Measurements from ENCODE around the gene CNGB1. TPM values are rescaled to one million over a fixed set of nuclear protein-coding genes. Genes with fewer than 3 reads are reported as not detected.

Gene CNGB1
- polyA plus RNA-seq, 1 of the 3 experiments (the other 2 are of a cell fraction): 0.05 TPM

DNA sequence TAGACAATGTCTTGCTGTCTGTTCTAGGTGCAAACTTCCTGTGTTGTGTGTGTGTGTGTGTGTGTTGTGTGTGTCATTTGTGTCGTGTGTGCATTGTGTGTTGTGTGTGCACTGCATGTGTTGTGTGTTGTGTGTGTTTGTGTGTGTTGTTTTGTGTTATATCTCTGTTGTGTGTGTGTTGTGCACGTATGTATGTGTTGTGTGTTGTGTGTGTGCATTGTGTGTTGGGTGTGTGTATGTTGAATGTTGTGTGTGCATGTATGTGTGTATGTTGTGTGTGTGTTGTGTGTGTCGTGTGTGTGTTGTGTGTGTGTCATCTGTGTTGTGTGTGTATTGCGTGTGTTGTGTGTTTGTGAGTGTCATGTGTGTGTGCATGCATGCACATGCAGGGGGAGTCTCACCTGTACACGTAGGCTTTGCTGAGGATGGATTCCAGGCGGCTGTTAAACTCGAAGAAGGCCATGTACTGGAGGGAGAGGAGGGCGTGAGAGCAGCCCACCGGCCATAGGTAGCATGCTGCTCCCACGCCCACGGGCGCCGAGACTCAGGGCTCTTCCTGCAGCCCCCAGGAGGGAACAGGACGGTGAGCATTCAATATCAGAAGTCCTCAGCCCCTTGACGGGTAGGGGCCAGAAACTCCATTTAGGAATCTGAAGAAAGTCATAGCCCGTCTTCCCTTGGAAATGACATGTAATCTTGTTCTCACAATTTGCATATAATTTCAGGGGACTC lies 58.2 kb downstream of the CNGB1 start:
- ChIA-PET POLR2A (no interaction called here), CTCF (interaction anchor here (0.6 kb wide), 1 partner anchor 335 kb away, joined by 3 read pairs; no protein-coding TSS in a partner anchor)
- DNase-seq: no peak
- Histone ChIP-seq H3K27ac (ENCODE audit: low read depth in 2 of 2, low read length in 1 of 2) (no peak overlapping the region), H3K27me3 (ENCODE audit: insufficient read depth) (no peaks in the 10 kb centered on the region), H3K79me2 (ENCODE audit: insufficient read depth) (no peaks in the 10 kb centered on the region), H3K4me2 (no peak overlapping the region), H4K20me1 (ENCODE audit: insufficient read depth) (no peaks in the 10 kb centered on the region), H3K4me3 (ENCODE audit: low read depth in 2 of 2, low read length in 1 of 2) (no peak overlapping the region), H3K9me2 (no peaks in the 10 kb centered on the region), H3K9me3 (no peaks in the 10 kb centered on the region), H3K4me1 (ENCODE audit: control insufficient read depth in 1 of 2, insufficient read depth in 2 of 2, low read depth in 1 of 2, low read length in 1 of 2) (no peaks in the 10 kb centered on the region; a peak in 1 of 4 replicates), H2AFZ (ENCODE audit: low read depth) (no peak overlapping the region), H3K9ac (no peak overlapping the region), H3F3A (replicated peaks; ENCODE audit: insufficient read depth) (no peaks in the 10 kb centered on the region), H3K36me3 (replicated peaks in 1 of 2; ENCODE audit: control insufficient read depth in 1 of 2, insufficient read depth in 2 of 2, low read length in 1 of 2) (no peaks in the 10 kb centered on the region)
- WGBS (ENCODE audit: low lambda C conversion rate): 74% methylated on average over 15 of the region's 16 CpGs
- TF ChIP-seq TAF1 (IDR thresholded peaks at IDR 0.05; ENCODE audit: borderline replicate concordance, low read depth, low read length) (no peak), MXI1 (IDR thresholded peaks at IDR 0.05; ENCODE audit: low read depth, low read length) (no peak), FOXM1 (IDR thresholded peaks at IDR 0.05; ENCODE audit: low read depth) (no peak), MEF2A (IDR thresholded peaks at IDR 0.05; ENCODE audit: borderline replicate concordance, low read depth) (no peak), RAD21 (IDR thresholded peaks at IDR 0.05; ENCODE audit: low read length) (no peak), RXRA (IDR thresholded peaks at IDR 0.05; ENCODE audit: borderline replicate concordance, low read depth) (no peak), NRF1 (IDR thresholded peaks at IDR 0.05; ENCODE audit: low read depth, low read length) (no peak), TCF12 (IDR thresholded peaks at IDR 0.05) (no peak), GABPA (IDR thresholded peaks at IDR 0.05; ENCODE audit: low read depth) (no peak), EZH2phosphoT487 (IDR thresholded peaks at IDR 0.05; ENCODE audit: borderline replicate concordance, low read depth) (no peak), GATA2 (CRISPR knock-in tag; IDR thresholded peaks at IDR 0.05) (no peak), CHD2 (IDR thresholded peaks at IDR 0.05; ENCODE audit: low read length, partially characterized antibody) (no peak), JUND (IDR thresholded peaks at IDR 0.05) (no peak), TEAD4 (IDR thresholded peaks at IDR 0.05; ENCODE audit: borderline replicate concordance, insufficient read depth) (no peak)
- TF ChIP-seq, protein P1, sequence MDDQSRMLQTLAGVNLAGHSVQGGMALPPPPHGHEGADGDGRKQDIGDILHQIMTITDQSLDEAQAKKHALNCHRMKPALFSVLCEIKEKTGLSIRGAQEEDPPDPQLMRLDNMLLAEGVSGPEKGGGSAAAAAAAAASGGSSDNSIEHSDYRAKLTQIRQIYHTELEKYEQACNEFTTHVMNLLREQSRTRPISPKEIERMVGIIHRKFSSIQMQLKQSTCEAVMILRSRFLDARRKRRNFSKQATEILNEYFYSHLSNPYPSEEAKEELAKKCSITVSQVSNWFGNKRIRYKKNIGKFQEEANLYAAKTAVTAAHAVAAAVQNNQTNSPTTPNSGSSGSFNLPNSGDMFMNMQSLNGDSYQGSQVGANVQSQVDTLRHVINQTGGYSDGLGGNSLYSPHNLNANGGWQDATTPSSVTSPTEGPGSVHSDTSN (IDR thresholded peaks at IDR 0.05): no peak

DNA sequence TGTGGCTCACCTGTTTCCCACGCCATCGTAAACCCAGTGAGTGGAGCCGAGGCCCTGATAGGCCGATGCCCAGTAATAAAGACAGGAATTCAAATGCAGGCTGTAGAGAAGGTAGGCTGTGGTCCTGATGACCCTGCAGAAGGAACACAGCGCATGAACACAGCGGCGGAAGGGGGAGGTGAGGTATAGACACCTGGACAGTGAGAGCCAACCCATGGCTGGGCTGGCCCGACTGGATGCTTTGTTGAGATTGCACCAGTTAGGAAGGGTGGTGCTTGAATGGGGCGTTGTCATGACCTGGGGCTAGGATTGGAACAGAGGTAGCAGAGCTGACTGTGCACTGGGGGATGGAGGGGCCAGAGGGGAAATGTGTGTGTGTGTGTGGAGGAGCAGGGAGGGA lies 59.2 kb downstream of the CNGB1 start:
- TF ChIP-seq MEF2A (IDR thresholded peaks at IDR 0.05; ENCODE audit: borderline replicate concordance, low read depth) (no peak), ELF1 (IDR thresholded peaks at IDR 0.05) (no peak), FOXM1 (IDR thresholded peaks at IDR 0.05; ENCODE audit: low read depth) (no peak), FOXJ3 (CRISPR knock-in tag; IDR thresholded peaks at IDR 0.05) (no peak), EP300 (IDR thresholded peaks at IDR 0.05; ENCODE audit: borderline replicate concordance in 1 of 2, low read depth in 1 of 2, low read length in 1 of 2) (no peak), NFIC (IDR thresholded peaks at IDR 0.05; ENCODE audit: borderline replicate concordance) (no peak), TAF1 (IDR thresholded peaks at IDR 0.05; ENCODE audit: borderline replicate concordance, low read depth, low read length) (no peak), FOSL2 (IDR thresholded peaks at IDR 0.05; ENCODE audit: borderline replicate concordance, low read depth) (no peak), RAD21 (IDR thresholded peaks at IDR 0.05; ENCODE audit: low read length) (no peak), GABPA (IDR thresholded peaks at IDR 0.05; ENCODE audit: low read depth) (no peak), TCF12 (IDR thresholded peaks at IDR 0.05) (no peak), RFX5 (IDR thresholded peaks at IDR 0.05; ENCODE audit: low read length) (no peak), RXRA (IDR thresholded peaks at IDR 0.05; ENCODE audit: borderline replicate concordance, low read depth) (no peak)
- TF ChIP-seq, protein P2, sequence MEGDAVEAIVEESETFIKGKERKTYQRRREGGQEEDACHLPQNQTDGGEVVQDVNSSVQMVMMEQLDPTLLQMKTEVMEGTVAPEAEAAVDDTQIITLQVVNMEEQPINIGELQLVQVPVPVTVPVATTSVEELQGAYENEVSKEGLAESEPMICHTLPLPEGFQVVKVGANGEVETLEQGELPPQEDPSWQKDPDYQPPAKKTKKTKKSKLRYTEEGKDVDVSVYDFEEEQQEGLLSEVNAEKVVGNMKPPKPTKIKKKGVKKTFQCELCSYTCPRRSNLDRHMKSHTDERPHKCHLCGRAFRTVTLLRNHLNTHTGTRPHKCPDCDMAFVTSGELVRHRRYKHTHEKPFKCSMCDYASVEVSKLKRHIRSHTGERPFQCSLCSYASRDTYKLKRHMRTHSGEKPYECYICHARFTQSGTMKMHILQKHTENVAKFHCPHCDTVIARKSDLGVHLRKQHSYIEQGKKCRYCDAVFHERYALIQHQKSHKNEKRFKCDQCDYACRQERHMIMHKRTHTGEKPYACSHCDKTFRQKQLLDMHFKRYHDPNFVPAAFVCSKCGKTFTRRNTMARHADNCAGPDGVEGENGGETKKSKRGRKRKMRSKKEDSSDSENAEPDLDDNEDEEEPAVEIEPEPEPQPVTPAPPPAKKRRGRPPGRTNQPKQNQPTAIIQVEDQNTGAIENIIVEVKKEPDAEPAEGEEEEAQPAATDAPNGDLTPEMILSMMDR (IDR thresholded peaks at IDR 0.05): no peak
- TF ChIP-seq, protein P3, sequence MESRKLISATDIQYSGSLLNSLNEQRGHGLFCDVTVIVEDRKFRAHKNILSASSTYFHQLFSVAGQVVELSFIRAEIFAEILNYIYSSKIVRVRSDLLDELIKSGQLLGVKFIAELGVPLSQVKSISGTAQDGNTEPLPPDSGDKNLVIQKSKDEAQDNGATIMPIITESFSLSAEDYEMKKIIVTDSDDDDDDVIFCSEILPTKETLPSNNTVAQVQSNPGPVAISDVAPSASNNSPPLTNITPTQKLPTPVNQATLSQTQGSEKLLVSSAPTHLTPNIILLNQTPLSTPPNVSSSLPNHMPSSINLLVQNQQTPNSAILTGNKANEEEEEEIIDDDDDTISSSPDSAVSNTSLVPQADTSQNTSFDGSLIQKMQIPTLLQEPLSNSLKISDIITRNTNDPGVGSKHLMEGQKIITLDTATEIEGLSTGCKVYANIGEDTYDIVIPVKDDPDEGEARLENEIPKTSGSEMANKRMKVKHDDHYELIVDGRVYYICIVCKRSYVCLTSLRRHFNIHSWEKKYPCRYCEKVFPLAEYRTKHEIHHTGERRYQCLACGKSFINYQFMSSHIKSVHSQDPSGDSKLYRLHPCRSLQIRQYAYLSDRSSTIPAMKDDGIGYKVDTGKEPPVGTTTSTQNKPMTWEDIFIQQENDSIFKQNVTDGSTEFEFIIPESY (IDR thresholded peaks at IDR 0.05; ENCODE audit: borderline replicate concordance, low read depth): no peak
- ChIA-PET CTCF (interaction anchor here (1.1 kb wide), 1 partner anchor 11 kb away, joined by 3 read pairs; no protein-coding TSS in a partner anchor), POLR2A (no interaction called here)
- Histone ChIP-seq H3K79me2 (ENCODE audit: insufficient read depth) (no peaks in the 10 kb centered on the region), H3K9me3 (no peaks in the 10 kb centered on the region), H3K4me3 (ENCODE audit: low read depth in 2 of 2, low read length in 1 of 2) (no peak overlapping the region), H3K27me3 (ENCODE audit: insufficient read depth) (no peaks in the 10 kb centered on the region; the same call in 1 of the 2 replicates), H3K36me3 (replicated peaks in 1 of 2; ENCODE audit: control insufficient read depth in 1 of 2, insufficient read depth in 2 of 2, low read length in 1 of 2) (no peaks in the 10 kb centered on the region), H3F3A (replicated peaks; ENCODE audit: insufficient read depth) (no peaks in the 10 kb centered on the region), H3K4me1 (ENCODE audit: control insufficient read depth in 1 of 2, insufficient read depth in 2 of 2, low read depth in 1 of 2, low read length in 1 of 2) (no peaks in the 10 kb centered on the region), H3K4me2 (no peak overlapping the region), H3K9me2 (no peaks in the 10 kb centered on the region), H4K20me1 (ENCODE audit: insufficient read depth) (no peaks in the 10 kb centered on the region), H3K9ac (no peak overlapping the region), H3K27ac (ENCODE audit: low read depth in 2 of 2, low read length in 1 of 2) (no peak overlapping the region), H2AFZ (ENCODE audit: low read depth) (no peak overlapping the region)
- no peak for DNase-seq
- WGBS (ENCODE audit: low lambda C conversion rate): 88% methylated on average over 9 of the region's 9 CpGs

All from SK-N-SH (cell line).